Stimulated activated CD4-positive, alpha-beta T cell treated with anti-CD3 and anti-CD28 coated beads, Interleukin-2, amount 100 ng/mL, for 24 hours (primary cell): ENCODE data around the gene INPP4A.

Experiments
- DNase-seq, 2 donors: peaks; one replicate each; pipeline ENCODE4 v3.0.0-alpha.2; 2020

The INPP4A gene

GRCh38 chr2:98545591-98545990 is 100.9 kb downstream of the INPP4A start:
- no peak for DNase-seq

- DNase-seq: no peak
These were observed 101.5 kb downstream of the INPP4A start for GRCh38 chr2:98546186-98546585.

- no peak for DNase-seq
These were observed 102.6 kb downstream of the INPP4A start for GRCh38 chr2:98547092-98547790.

GRCh38 chr2:98548920-98549818 is 104.5 kb downstream of the INPP4A start:
- no peak for DNase-seq

- no peak for DNase-seq
These were observed 105.5 kb downstream of the INPP4A start for GRCh38 chr2:98550165-98550564.

GRCh38 chr2:98551316-98551715 is 106.7 kb downstream of the INPP4A start:
- peak; percentile 27 to 42 for DNase-seq

- DNase-seq: no peak
These were observed 108.0 kb downstream of the INPP4A start for GRCh38 chr2:98552499-98553179.

GRCh38 chr2:98554116-98554861 is 109.6 kb downstream of the INPP4A start:
- DNase-seq: no peak

- DNase-seq: no peak
These were observed 111.0 kb downstream of the INPP4A start for GRCh38 chr2:98555696-98556095.

- DNase-seq: no peak
These were observed 111.8 kb downstream of the INPP4A start for GRCh38 chr2:98556344-98557033.

- no peak for DNase-seq
These were observed 114.3 kb downstream of the INPP4A start for GRCh38 chr2:98558852-98559530.

- DNase-seq: no peak
These were observed 114.9 kb downstream of the INPP4A start for GRCh38 chr2:98559581-98559980.

GRCh38 chr2:98560256-98560771 is 115.7 kb downstream of the INPP4A start:
- no peak for DNase-seq

GRCh38 chr2:98561018-98561417 is 116.4 kb downstream of the INPP4A start:
- DNase-seq: no peak

- no peak for DNase-seq
These were observed 117.4 kb downstream of the INPP4A start for GRCh38 chr2:98561902-98562695.

- no peak for DNase-seq
These were observed 118.7 kb downstream of the INPP4A start for GRCh38 chr2:98563394-98563793.

GRCh38 chr2:98564541-98565132 is 120.0 kb downstream of the INPP4A start:
- DNase-seq: no peak

- DNase-seq: no peak
These were observed 120.7 kb downstream of the INPP4A start for GRCh38 chr2:98565286-98565860.

GRCh38 chr2:98565941-98566340 is 121.3 kb downstream of the INPP4A start:
- DNase-seq: no peak
